HG03045 (cell line): ENCODE results near the gene MAPK7.

Source experiments
- ATAC-seq: cut with Tn5 transposase; IDR thresholded peaks from one replicate; pipeline ENCODE4 v1.9.1; 2021; ENCODE audit warnings: mild to moderate bottlenecking, moderate library complexity; ENCODE audit not compliant: unreplicated experiment

Gene MAPK7

GRCh38 chr17:19414396-19415280 is 36.3 kb downstream of the MAPK7 start:
- no peak for ATAC-seq

DNA sequence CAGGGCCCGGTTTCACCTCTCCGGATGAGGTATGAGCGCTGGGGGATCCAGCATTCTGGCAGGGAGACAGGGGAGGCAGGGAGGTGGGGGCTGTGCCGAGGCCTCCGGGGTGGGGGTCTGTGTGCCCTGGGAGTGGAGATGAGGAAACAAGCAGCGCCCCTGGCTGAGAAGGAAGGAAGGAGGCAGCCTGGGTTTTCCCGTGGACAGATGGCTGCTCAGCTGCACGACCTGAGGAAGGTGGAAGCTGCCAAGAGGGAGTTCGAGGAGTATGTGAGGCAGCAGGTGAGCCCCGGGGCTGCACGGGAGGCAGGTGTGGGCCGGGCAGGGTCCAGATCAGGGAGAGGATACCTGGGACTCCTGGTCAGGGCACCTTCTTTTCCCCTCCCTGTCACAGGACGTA is 37.0 kb downstream of the MAPK7 start:
- ATAC-seq, result no peak

GRCh38 chr17:19415806-19416775 is 37.8 kb downstream of the MAPK7 start:
- no peak for ATAC-seq

GRCh38 chr17:19417611-19418010 is 39.3 kb downstream of the MAPK7 start:
- no peak for ATAC-seq

- no peak for ATAC-seq
Observed at GRCh38 chr17:19418251-19418992, 40.1 kb downstream of the MAPK7 start.

DNA sequence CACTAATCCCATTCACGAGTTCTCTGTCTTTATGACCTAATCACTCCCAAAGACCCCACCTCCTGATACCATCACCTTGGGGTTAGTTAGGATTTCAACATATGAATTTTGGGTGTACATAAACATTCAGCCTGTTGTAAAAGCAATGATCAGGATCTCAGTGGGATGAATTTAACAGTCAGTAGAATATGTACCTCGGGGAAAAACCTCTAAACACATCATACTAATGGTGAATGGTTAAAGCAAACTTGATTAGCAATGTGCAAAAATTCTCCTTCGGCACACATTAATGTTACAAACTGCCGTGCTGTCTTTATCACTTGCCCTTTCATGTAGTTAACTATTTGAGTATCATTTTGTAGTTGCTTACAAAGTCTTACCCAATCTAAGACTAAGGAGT is 42.9 kb downstream of the MAPK7 start:
- ATAC-seq, result no peak

DNA sequence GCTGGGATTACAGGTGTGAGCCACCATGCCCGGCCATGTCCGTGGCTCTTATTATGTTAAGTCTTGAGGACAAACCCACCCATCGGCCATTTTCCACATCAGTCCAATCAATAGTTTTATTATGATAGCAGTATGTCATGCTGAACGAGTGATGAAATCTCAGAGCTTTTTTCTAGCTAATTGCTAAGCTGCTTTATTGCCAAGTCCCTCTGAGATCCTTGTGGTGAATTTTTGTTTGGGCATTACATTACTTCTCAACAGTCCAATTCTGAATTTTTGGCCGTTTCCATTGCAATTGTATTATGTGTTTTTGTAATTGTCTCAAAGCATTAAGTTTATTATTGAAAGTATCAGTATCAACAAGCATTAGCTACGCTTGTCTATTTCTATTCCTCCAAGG is 43.6 kb downstream of the MAPK7 start:
- ATAC-seq, result no peak

DNA sequence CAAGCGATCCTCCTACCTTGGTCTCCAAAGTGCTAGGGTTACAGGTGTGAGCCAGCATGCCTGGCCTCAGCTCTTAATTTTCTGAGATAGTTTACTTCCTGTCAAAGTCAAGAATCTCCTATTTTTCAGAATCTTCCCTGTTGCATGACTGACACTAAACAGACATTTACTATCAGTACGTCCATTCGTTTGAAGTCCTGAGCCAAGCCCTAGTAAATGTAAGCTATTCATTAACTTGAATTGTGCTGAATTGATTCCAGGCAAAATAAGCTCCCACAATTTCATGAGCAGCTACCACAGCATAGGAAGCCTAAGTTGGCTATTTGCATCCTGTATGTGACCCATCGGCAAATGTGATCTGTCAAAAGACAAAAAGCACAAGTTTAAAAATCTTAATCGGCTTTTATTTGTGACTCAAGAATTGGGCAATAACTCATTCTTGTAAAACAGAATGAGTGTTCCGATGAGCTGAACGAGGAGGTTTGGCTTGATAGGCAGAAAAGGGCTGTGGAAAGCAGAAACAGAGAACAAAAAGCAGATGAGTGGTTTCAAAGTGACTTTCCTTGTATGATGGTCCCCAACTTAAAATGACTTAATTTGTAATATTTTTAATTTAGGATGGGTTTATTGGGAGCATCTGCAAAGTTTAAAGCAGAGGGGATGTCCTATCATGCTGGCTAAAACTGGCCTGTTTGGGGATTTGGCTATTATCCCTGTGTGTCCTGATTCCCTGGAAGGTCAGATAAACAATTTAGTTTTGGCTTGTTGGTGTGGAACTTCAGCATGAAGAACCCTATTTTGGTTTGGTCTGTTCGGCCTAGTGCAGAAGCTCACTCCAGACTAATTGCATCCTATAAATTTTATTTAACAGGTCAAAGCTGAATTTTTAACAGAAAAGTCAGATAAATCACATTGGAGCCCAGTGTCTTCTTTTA is 46.9 kb downstream of the MAPK7 start:
- ATAC-seq, result no peak

DNA sequence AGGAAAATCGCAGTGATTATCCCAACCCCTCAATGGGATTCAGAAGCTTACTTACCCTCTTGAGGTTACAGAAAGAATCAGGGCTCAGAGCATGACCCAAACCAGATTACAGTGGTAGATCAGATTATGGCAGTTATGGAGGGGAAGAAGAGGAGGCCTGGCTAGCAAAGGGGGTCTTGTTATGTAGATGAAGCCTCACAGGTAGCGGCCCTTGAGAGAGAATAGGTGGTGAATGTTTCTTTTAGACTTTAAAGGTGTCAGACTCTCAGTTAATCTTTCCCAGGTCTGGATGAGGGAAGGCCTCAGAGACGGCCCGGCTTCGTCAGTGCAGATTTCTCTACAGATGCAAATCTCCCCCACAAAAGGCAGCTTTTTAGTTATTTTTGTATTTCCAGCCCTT is 48.3 kb downstream of the MAPK7 start:
- no peak for ATAC-seq

GRCh38 chr17:19431691-19432090 is 53.4 kb downstream of the MAPK7 start:
- ATAC-seq, result no peak
